ENCODE measurements around the gene SPOCK3. TPM values are rescaled to one million over a fixed set of nuclear protein-coding genes. Genes with fewer than 3 reads are reported as not detected.

SPOCK3 gene
- total RNA-seq, 2 donors from 2014 or later: not detected

DNA sequence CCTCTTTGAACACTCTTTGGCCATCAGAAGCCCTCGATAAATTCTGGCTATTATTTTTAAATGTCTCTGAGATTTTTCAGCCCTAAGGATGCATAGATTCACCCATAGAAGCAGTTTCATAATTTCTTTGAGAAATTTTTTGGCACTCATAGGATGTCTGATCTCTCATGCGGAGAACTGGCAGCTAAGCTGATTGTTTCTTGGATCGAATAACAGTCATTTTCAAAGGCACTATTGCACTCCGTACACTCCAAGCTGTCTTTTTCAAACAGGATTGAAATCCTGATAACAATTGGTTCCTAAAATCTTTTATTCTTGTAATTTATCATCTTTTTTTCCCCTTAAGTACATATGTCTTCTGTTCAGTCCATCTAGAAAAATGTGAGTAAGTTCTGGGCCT is 411.9 kb downstream of the SPOCK3 start:
- no peaks in the 10 kb centered on the region for H3K36me3 ChIP-seq
- H3K27me3 ChIP-seq: no peaks in the 10 kb centered on the region
- no peaks in the 10 kb centered on the region for H3K4me1 ChIP-seq
- DNase-seq (ENCODE audit: low spot score): no peak
- no peak overlapping the region for H3K27ac ChIP-seq
- no peaks in the 10 kb centered on the region for H3K9me3 ChIP-seq
- no peak overlapping the region for H3K4me3 ChIP-seq
- TF ChIP-seq, protein P1, sequence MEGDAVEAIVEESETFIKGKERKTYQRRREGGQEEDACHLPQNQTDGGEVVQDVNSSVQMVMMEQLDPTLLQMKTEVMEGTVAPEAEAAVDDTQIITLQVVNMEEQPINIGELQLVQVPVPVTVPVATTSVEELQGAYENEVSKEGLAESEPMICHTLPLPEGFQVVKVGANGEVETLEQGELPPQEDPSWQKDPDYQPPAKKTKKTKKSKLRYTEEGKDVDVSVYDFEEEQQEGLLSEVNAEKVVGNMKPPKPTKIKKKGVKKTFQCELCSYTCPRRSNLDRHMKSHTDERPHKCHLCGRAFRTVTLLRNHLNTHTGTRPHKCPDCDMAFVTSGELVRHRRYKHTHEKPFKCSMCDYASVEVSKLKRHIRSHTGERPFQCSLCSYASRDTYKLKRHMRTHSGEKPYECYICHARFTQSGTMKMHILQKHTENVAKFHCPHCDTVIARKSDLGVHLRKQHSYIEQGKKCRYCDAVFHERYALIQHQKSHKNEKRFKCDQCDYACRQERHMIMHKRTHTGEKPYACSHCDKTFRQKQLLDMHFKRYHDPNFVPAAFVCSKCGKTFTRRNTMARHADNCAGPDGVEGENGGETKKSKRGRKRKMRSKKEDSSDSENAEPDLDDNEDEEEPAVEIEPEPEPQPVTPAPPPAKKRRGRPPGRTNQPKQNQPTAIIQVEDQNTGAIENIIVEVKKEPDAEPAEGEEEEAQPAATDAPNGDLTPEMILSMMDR (IDR thresholded peaks at IDR 0.05): no peak

DNA sequence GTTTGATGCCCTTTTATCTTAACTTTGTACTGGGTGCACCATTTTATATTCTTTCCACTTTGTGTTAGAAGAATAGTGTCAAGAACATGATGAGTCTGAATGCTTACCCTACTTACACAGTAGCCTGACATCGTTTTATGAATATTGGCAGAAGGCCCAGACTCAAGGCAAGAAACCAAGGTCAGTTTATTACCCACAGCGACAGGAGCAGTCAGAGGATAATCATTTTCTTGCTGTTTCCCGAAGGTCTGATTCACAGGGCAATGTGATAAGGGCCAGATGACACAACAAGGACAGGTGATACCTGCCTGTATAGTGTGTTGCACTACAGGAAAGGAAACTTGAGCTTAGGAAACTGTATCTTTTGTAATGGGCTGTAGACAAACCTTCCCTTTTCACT is 417.4 kb downstream of the SPOCK3 start:
- Histone ChIP-seq H3K27ac (no peak overlapping the region), H3K4me3 (no peak overlapping the region), H3K36me3 (no peaks in the 10 kb centered on the region), H3K27me3 (no peaks in the 10 kb centered on the region), H3K9me3 (no peaks in the 10 kb centered on the region), H3K4me1 (no peaks in the 10 kb centered on the region)
- DNase-seq (ENCODE audit: low spot score): no peak
- TF ChIP-seq, protein P1 (IDR thresholded peaks at IDR 0.05): no peak

GRCh38 chr4:166808380-166808779 is 425.9 kb downstream of the SPOCK3 start:
- Histone ChIP-seq H3K36me3 (no peaks in the 10 kb centered on the region), H3K27ac (no peak overlapping the region), H3K4me3 (no peak overlapping the region), H3K9me3 (no peaks in the 10 kb centered on the region), H3K27me3 (no peaks in the 10 kb centered on the region), H3K4me1 (no peaks in the 10 kb centered on the region)
- TF ChIP-seq, protein P1 (IDR thresholded peaks at IDR 0.05): no peak
- DNase-seq (ENCODE audit: low spot score): no peak

GRCh38 chr4:166802346-166802745 is 431.9 kb downstream of the SPOCK3 start:
- no peaks in the 10 kb centered on the region for H3K4me1 ChIP-seq
- H3K9me3 ChIP-seq: no peaks in the 10 kb centered on the region
- TF ChIP-seq, protein P1 (IDR thresholded peaks at IDR 0.05): no peak
- H3K36me3 ChIP-seq: no peaks in the 10 kb centered on the region
- no peak overlapping the region for H3K4me3 ChIP-seq
- no peaks in the 10 kb centered on the region for H3K27me3 ChIP-seq
- no peak for DNase-seq (ENCODE audit: low spot score)
- no peak overlapping the region for H3K27ac ChIP-seq

DNA sequence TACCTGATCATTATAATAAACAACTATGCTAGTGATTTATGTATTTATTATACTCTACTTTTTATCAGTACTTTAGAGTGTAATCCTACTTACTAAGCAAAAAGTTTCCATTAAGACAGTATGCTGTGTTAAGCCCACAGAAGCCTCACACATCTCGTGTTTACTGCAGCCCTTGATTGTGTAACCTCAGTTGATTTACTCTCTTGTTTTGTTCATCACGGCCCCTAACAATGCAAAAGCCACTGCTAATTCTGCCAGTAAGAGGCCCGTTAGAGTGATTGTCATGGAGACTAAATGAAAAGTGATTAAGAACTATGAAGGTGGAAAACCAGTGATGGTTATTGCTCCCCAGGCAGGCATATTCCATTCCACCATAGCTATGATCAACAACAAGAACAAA is 436.2 kb downstream of the SPOCK3 start:
- no peak for DNase-seq (ENCODE audit: low spot score)
- Histone ChIP-seq H3K4me3 (no peak overlapping the region), H3K36me3 (no peaks in the 10 kb centered on the region), H3K27ac (no peak overlapping the region), H3K27me3 (no peaks in the 10 kb centered on the region), H3K9me3 (no peaks in the 10 kb centered on the region), H3K4me1 (no peaks in the 10 kb centered on the region)
- TF ChIP-seq, protein P1 (IDR thresholded peaks at IDR 0.05): no peak

GRCh38 chr4:166777760-166778159 is 456.5 kb downstream of the SPOCK3 start:
- TF ChIP-seq, protein P1 (IDR thresholded peaks at IDR 0.05): no peak
- no peaks in the 10 kb centered on the region for H3K4me1 ChIP-seq
- H3K4me3 ChIP-seq: no peak overlapping the region
- no peak overlapping the region for H3K27ac ChIP-seq
- H3K27me3 ChIP-seq: no peaks in the 10 kb centered on the region
- H3K9me3 ChIP-seq: no peaks in the 10 kb centered on the region
- no peaks in the 10 kb centered on the region for H3K36me3 ChIP-seq
- no peak for DNase-seq (ENCODE audit: low spot score)
